KMS-11 (cell line): ENCODE results near the gene NCOA1.

Experiments used
- H2AFZ ChIP-seq: fragments of 200-600 bp; sonication (generic); 2 replicates; pipeline ENCODE4 v1.6.1; 2016; ENCODE audit warnings: antibody characterized with exemption, mixed run types, low read depth
- H3K27ac ChIP-seq: fragments of 200-600 bp; sonication (generic); 2 replicates; pipeline ENCODE4 v1.6.1; 2016; ENCODE audit warnings: mild to moderate bottlenecking, mixed run types
- H3K27me3 ChIP-seq: fragments of 200-600 bp; sonication (generic); 2 replicates; pipeline ENCODE4 v1.6.1; 2017; ENCODE audit warnings: mild to moderate bottlenecking, low read depth, mixed run types, moderate library complexity; ENCODE audit not compliant: insufficient read depth
- H3K36me3 ChIP-seq: fragments of 200-600 bp; sonication (generic); 2 replicates; pipeline ENCODE4 v1.6.1; 2017; ENCODE audit warnings: mild to moderate bottlenecking, mixed run types; ENCODE audit not compliant: insufficient read depth
- H3K4me1 ChIP-seq: fragments of 200-600 bp; sonication (generic); 2 replicates; pipeline ENCODE4 v1.6.1; 2016; ENCODE audit warnings: mild to moderate bottlenecking, low read depth, mixed run types; ENCODE audit not compliant: poor library complexity, severe bottlenecking
- H3K4me2 ChIP-seq: fragments of 200-600 bp; sonication (generic); 2 replicates; pipeline ENCODE4 v1.7.0; 2016; ENCODE audit warnings: mild to moderate bottlenecking, mixed run types
- H3K4me3 ChIP-seq: fragments of 200-600 bp; sonication (generic); IDR thresholded peaks from 2 replicates; pipeline ENCODE4 v1.6.1; 2017; ENCODE audit warnings: low read depth, low read length, mixed read lengths; ENCODE audit not compliant: insufficient read depth
- H3K79me2 ChIP-seq: fragments of 200-600 bp; sonication (generic); 2 replicates; pipeline ENCODE4 v1.6.1; 2016; ENCODE audit warnings: low read depth, mixed run types; ENCODE audit not compliant: insufficient read depth
- H3K9ac ChIP-seq: fragments of 200-600 bp; sonication (generic); 2 replicates; pipeline ENCODE4 v1.6.1; 2016; ENCODE audit warnings: mild to moderate bottlenecking, mixed run types
- H4K20me1 ChIP-seq: fragments of 200-600 bp; sonication (generic); 2 replicates; pipeline ENCODE4 v1.6.1; 2016; ENCODE audit warnings: mild to moderate bottlenecking, mixed run types; ENCODE audit not compliant: insufficient read depth
- TF ChIP-seq, protein P1 (sequence below): fragments of 200-600 bp; sonication (generic); conservative IDR thresholded peaks from 2 replicates; pipeline ENCODE4 v1.6.1; 2017; ENCODE audit warnings: low read depth, mild to moderate bottlenecking, antibody characterized with exemption, low read length, moderate library complexity, mixed read lengths

NCOA1 gene

DNA sequence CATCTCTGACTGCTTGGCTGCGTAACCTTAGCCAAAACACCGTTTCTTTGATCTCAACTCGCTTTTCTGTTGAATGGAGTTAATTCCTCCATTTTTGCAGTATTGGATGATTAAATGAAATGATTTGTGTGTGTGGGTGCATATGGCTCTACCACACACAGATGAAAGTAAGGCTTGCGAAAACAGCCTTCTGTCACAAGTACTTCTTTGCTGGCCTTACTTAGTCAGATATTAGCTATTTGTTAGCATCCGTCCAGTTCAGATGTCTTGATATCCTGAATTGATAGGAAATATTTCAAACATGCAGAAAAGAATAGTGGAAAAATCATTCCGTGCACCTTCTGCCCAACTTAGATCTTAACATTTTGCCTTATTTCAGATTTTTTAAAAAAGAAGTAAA, 21.8 kb downstream of the NCOA1 start:
- Histone ChIP-seq H3K4me2 (no peak overlapping the region), H3K4me1 (peaks cover 14% of the 10 kb centered on the region), H3K79me2 (no peaks in the 10 kb centered on the region), H2AFZ (no peak overlapping the region), H3K9ac (no peak overlapping the region), H3K36me3 (no peaks in the 10 kb centered on the region), H3K4me3 (no peak overlapping the region), H4K20me1 (no peaks in the 10 kb centered on the region), H3K27me3 (no peaks in the 10 kb centered on the region), H3K27ac (no peak overlapping the region)
- TF ChIP-seq, protein P1, sequence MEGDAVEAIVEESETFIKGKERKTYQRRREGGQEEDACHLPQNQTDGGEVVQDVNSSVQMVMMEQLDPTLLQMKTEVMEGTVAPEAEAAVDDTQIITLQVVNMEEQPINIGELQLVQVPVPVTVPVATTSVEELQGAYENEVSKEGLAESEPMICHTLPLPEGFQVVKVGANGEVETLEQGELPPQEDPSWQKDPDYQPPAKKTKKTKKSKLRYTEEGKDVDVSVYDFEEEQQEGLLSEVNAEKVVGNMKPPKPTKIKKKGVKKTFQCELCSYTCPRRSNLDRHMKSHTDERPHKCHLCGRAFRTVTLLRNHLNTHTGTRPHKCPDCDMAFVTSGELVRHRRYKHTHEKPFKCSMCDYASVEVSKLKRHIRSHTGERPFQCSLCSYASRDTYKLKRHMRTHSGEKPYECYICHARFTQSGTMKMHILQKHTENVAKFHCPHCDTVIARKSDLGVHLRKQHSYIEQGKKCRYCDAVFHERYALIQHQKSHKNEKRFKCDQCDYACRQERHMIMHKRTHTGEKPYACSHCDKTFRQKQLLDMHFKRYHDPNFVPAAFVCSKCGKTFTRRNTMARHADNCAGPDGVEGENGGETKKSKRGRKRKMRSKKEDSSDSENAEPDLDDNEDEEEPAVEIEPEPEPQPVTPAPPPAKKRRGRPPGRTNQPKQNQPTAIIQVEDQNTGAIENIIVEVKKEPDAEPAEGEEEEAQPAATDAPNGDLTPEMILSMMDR: no peak

DNA sequence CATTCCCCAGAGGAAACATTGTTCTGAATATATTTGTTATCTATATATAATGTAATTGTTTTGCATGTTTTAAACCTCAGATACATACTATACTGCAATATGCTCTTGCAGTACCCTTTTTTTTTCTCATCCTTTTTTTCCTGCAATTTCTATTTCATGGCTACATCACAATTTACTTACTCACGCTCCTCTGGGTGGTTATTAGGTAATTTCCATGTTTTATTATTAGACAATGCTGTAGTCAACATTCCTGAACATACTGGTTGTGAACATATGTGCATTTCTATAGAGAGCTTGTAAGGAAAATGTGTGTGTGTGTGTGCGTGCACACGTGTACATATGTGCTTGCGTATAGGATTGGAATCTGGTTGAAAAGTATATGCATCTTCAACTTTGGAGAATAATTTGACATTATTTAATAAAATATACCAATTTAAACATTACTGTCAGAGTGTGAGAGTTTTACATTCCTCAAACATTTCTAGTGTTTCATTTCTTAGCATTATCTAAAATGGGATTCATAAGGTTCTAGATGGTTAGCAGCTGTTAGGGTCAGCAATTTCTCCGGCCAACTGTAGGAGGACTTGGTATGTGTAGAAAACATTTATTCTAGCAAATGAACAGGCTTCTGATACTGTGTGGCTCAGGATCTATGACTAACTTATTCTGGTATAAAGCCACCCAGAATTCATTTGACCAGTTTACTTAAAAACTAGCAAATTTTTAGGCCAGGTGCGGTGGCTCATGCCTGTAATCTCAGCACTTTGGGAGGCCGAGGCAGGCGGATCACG, 22.4 kb downstream of the NCOA1 start:
- Histone ChIP-seq H4K20me1 (no peaks in the 10 kb centered on the region), H3K27me3 (no peaks in the 10 kb centered on the region), H3K9ac (no peak overlapping the region), H3K4me2 (no peak overlapping the region), H3K79me2 (no peaks in the 10 kb centered on the region), H3K36me3 (no peaks in the 10 kb centered on the region), H3K4me1 (peaks cover 14% of the 10 kb centered on the region), H3K4me3 (no peak overlapping the region), H3K27ac (no peak overlapping the region), H2AFZ (no peak overlapping the region)
- TF ChIP-seq, protein P1: no peak

DNA sequence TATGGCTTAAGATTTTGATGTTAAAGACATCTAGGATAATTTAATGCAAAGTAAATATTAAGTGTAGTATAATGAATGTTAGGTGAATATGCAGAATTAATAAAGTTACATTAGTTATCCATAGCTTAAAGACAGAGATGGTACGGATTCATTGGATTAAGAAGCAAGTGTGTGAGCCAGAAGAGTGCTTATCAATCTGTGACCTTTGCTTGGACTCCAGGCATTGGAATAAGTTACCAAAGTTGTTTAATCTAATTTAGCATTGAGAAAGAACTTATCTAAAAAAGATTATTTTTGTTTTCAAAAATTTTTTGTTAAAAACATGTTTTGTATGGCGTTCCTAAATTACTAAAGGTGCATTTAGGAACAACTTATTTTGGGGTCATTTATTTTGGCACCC, 23.8 kb downstream of the NCOA1 start:
- H3K27ac ChIP-seq: no peak overlapping the region
- TF ChIP-seq, protein P1: no peak
- H3K36me3 ChIP-seq: no peaks in the 10 kb centered on the region
- H2AFZ ChIP-seq: no peak overlapping the region
- no peak overlapping the region for H3K4me2 ChIP-seq
- H3K79me2 ChIP-seq: no peaks in the 10 kb centered on the region
- peaks cover 5% of the 10 kb centered on the region for H3K4me1 ChIP-seq
- H4K20me1 ChIP-seq: no peaks in the 10 kb centered on the region
- H3K9ac ChIP-seq: no peak overlapping the region
- H3K4me3 ChIP-seq: no peak overlapping the region
- H3K27me3 ChIP-seq: no peaks in the 10 kb centered on the region

DNA sequence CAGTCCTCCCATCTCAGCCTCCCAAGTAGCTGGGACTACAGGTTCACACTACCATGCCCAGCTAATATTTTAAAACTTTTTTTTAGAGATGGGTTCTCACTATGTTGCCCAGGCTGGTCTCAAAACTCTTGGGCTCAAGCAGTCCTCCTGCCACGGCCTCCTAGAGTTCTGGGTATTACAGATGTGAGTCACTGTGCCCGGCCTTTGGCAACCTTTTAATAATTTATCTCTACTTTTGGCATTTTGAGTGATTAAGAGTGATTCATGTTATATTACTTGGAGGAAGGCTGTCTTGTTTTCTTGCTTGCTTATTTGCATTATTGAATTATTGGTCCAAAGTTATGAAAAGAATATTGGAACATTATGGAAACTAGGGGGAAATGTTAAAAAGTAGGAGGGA, 24.3 kb downstream of the NCOA1 start:
- TF ChIP-seq, protein P1: no peak
- Histone ChIP-seq H3K4me2 (no peak overlapping the region), H3K36me3 (no peaks in the 10 kb centered on the region), H3K27ac (no peak overlapping the region), H3K4me1 (peaks cover 4% of the 10 kb centered on the region), H4K20me1 (no peaks in the 10 kb centered on the region), H3K27me3 (no peaks in the 10 kb centered on the region), H3K79me2 (no peaks in the 10 kb centered on the region), H3K4me3 (no peak overlapping the region), H2AFZ (no peak overlapping the region), H3K9ac (no peak overlapping the region)
